GM12872 (cell line): ENCODE data around the gene KCTD16.

Source experiments
- TF ChIP-seq, protein P1 (sequence below): IDR thresholded peaks from 3 replicates; pipeline ENCODE4 v1.5.1; 2011; ENCODE audit warnings: low read depth, mild to moderate bottlenecking, low read length, moderate library complexity; ENCODE audit not compliant: insufficient read depth

KCTD16 gene

DNA sequence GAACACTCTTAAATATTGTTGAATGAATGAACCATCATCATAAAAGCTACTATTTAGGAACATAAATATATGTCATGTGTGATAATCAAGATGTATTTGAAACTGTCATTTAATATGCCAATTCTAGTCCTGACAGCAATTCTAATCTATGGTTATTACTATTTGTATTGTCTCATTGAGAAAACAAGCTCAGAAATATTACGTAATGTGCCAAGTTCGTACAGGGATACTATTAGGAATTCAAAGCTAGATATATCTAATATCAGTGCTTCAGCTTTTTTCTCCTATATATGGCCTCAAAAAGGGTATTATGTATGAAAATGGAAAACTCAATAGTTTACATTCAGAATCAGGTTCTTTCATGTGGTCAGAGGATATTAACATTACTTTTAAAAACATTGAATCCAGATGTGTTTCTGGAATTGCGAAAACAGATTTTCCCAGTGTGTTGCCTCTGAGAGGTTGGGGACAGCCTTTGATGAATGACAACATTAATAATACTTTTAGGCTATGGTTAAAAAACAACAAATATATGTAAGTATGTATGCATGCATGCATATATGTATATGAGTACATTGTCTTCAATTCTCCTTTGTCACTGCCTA, 95.1 kb downstream of the KCTD16 start:
- TF ChIP-seq, protein P1, sequence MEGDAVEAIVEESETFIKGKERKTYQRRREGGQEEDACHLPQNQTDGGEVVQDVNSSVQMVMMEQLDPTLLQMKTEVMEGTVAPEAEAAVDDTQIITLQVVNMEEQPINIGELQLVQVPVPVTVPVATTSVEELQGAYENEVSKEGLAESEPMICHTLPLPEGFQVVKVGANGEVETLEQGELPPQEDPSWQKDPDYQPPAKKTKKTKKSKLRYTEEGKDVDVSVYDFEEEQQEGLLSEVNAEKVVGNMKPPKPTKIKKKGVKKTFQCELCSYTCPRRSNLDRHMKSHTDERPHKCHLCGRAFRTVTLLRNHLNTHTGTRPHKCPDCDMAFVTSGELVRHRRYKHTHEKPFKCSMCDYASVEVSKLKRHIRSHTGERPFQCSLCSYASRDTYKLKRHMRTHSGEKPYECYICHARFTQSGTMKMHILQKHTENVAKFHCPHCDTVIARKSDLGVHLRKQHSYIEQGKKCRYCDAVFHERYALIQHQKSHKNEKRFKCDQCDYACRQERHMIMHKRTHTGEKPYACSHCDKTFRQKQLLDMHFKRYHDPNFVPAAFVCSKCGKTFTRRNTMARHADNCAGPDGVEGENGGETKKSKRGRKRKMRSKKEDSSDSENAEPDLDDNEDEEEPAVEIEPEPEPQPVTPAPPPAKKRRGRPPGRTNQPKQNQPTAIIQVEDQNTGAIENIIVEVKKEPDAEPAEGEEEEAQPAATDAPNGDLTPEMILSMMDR: no peak

DNA sequence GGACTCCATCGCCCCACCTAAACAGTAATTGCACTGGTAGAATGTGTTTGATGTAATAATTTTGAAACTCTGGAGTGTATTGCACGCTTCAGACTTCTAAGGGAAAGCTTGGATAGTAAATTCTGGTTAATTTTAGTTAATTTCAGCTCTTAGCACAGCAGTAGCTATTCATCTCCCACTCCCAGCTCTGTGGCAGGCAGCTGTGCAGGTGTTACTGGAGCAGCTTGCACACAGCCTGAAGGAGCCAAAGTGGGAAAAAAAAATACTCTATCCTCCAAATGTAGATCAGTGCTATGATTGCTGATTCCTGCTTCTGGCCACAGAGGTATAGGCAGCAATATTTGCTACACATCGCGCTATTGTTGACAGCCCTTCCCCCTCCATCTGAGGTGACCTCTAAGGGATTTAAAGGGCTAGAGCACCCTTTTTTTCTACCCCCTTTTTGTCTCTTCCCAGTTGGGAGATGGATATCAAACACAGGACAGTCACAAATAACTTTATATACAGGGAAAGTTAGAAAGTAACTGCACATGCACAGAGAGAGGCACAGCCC, 97.4 kb downstream of the KCTD16 start:
- TF ChIP-seq, protein P1: no peak

DNA sequence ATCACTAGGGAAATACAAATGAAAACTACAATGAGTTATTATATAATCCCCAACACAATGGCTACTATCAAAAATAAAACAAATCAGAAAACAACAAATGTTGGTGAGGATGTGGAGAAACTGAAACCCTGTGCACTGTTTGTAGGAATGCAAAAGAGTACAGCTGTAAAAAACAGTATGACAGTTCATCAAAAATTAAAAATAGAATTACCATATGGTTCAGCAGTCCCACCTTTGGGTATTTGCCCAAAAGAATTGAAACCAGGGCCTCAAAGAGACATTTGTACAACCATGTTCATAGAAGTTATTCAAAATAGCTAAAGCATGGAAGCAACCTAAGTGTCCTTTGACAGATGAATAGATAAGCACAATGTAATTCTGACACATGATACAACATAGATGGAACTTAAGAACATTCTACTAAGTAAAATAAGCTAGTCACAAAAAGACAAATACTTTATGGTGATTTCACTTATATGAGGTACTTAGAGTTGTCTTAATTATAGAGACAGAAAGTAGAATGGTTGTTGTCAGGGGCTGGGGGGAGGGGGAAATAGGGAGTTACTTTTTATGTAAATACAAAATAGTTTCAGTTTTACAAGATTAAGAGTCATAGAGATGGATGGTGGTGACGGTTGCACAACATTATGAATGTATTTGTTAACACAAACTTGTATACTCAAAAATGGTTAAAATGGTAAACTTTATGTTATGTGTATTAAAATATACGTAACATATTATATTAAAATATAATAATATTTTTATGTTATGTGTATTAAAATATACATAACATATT, 102.8 kb downstream of the KCTD16 start:
- TF ChIP-seq, protein P1: no peak

DNA sequence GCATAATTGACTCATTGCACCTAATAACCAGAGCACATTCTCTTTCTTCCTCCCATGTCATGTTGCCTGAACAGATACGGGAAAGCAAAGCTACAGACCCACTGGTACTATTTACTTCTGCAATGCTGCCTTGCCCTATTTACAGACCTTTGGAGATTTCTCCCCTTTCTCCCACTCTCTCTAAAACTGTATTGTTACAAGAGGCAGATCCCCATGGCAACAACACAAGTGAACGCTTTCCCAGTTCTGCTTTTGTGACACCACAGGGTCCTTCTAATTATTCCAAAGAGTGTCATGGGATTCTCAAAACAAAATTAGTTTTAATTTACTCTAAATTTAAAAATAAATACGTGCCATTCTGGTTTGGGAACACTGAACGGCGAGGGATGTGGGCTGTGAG, 104.7 kb downstream of the KCTD16 start:
- TF ChIP-seq, protein P1: no peak

DNA sequence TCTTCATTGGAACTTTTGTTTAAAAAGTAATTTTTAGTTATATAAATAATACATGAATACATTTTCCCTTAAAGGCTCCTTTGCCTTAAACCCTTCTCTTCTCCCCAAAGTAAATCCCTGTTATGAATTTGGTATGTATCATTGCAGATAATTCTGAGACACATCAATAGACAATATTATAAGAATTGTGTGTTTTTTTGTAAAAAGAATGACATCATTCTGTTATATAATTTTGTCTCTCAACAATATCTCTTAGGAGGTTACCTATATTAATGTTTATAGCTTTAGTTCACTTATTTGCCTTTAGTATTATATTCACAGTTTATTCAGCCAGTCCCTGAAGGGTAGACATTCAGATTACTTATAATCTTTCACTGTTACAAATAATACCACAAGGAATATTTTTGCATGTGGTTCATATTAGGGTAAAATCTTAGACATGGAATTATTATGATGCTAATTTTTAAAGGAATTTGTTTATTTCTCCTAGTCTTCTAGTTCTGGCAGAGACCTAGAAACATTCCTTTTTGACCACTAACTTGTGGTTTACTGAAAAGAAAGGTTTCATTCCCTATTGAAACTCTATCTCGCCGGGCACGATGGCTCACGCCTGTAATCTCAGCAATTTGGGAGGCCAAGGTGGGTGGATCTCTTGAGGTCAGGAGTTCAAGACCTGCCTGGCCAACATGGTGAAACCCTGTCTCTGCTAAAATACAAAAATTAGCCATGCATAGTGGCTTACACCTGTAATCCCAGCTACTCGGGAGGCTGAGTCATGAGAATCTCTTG, 105.6 kb downstream of the KCTD16 start:
- TF ChIP-seq, protein P1: no peak

DNA sequence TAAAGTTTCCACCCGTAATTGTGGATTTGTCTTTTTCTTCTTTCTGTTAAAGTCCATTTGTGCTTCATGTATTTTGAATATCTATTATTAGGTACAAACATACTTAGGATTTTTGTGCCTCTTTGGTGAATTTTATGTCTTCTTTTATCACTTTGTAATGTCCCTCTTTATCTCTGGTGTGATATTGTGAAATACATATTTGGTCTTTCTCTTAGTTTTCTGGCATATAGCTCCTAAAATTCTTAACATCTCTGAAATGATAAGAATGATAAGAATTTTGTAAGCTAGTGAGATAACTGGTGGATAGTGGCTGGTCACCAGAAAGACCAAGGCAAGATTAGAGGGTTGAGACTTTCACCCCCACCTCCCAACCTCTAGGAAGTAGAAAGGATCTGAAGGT, 111.1 kb downstream of the KCTD16 start:
- TF ChIP-seq, protein P1: no peak

DNA sequence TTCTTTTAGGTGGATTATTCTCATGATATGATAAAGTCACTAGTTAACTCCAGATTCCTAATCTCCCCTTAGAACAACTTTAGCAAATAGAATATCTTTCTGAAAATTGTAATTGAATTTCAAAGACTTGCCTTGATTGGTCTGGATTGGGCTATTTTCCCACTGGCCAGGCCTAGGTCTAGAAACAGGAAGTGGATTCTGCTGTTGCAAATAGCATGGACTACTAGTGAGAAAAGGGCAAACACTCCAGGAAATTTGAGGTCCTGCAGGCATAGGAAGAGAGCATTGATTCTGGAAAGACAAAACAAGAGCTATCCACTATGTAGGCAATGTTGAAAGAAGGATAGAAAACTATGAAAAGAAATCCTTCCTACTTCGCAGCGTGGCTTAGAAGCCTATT, 113.4 kb downstream of the KCTD16 start:
- TF ChIP-seq, protein P1: no peak
